ENCODE data around the gene PTPN11. TPM values are rescaled to one million over a fixed set of nuclear protein-coding genes. Genes with fewer than 3 reads are reported as not detected.

PTPN11 gene
- polyA plus RNA-seq, 3 donors = 11.1 to 41.9 (median 28.8) TPM

GRCh38 chr12:112514926-112515642 is 96.3 kb downstream of the PTPN11 start:
- no peak overlapping the region for H3K27ac Mint-ChIP-seq
- Histone ChIP-seq H3K4me3 (replicated peaks in 1 of 3; ENCODE audit: low read depth in 2 of 3, low read length in 3 of 3) (no peak overlapping the region), H3K79me2 (ENCODE audit: insufficient read depth, low read length) (no peaks in the 10 kb centered on the region), H3K9ac (ENCODE audit: insufficient read depth, low read length, poor library complexity, severe bottlenecking) (no peak overlapping the region), H3K27me3 (ENCODE audit: control insufficient read depth in 2 of 2, insufficient read depth in 2 of 2, low read length in 2 of 2) (no peaks in the 10 kb centered on the region), H3K9me3 (replicated peaks in 1 of 2; ENCODE audit: control insufficient read depth in 1 of 2, insufficient read depth in 1 of 2, low read length in 2 of 2) (no peaks in the 10 kb centered on the region), H2AFZ (ENCODE audit: insufficient read depth, low read depth, low read length, poor library complexity, severe bottlenecking) (no peak overlapping the region), H3K36me3 (replicated peaks in 1 of 2; ENCODE audit: control insufficient read depth in 1 of 2, insufficient read depth in 2 of 2, low read length in 2 of 2) (peaks cover 0 to 6% of the 10 kb centered on the region in 2 donors), H3K4me2 (replicated peaks; ENCODE audit: extremely low read depth, low read length, poor library complexity, severe bottlenecking) (no peak overlapping the region), H3K4me1 (ENCODE audit: control insufficient read depth in 1 of 2, insufficient read depth in 2 of 2, low read length in 2 of 2) (no peaks in the 10 kb centered on the region), H4K20me1 (ENCODE audit: insufficient read depth, low read length) (no peaks in the 10 kb centered on the region), H3K27ac (ENCODE audit: low read depth in 1 of 2, low read length in 2 of 2) (no peak overlapping the region)
- no peak overlapping the region for H3K4me3 Mint-ChIP-seq
- no peak for DNase-seq
- TF ChIP-seq CTCF (IDR thresholded peaks at IDR 0.05) = no peak
- peaks cover 0 to 3% (median 0%) of the 10 kb centered on the region in 3 donors for H3K27me3 Mint-ChIP-seq (ENCODE audit: low read depth in 3 of 3)
- no peaks in the 10 kb centered on the region for H3K4me1 Mint-ChIP-seq
- intact Hi-C loops (cut with micrococcal nuclease) = no loop called here
- WGBS (ENCODE audit: insufficient coverage) = 93% methylated on average over 6 of the region's 9 CpGs
- H3K9me3 Mint-ChIP-seq = no peaks in the 10 kb centered on the region
- peaks cover 4% of the 10 kb centered on the region in 2 donors for H3K36me3 Mint-ChIP-seq

GRCh38 chr12:112515868-112516267 is 97.1 kb downstream of the PTPN11 start:
- Histone ChIP-seq H4K20me1 (ENCODE audit: insufficient read depth, low read length) (no peaks in the 10 kb centered on the region), H3K79me2 (ENCODE audit: insufficient read depth, low read length) (no peaks in the 10 kb centered on the region), H3K4me3 (replicated peaks in 1 of 3; ENCODE audit: low read depth in 2 of 3, low read length in 3 of 3) (no peak overlapping the region), H3K27me3 (ENCODE audit: control insufficient read depth in 2 of 2, insufficient read depth in 2 of 2, low read length in 2 of 2) (no peaks in the 10 kb centered on the region), H2AFZ (ENCODE audit: insufficient read depth, low read depth, low read length, poor library complexity, severe bottlenecking) (no peak overlapping the region), H3K36me3 (replicated peaks in 1 of 2; ENCODE audit: control insufficient read depth in 1 of 2, insufficient read depth in 2 of 2, low read length in 2 of 2) (no peaks in the 10 kb centered on the region), H3K4me2 (replicated peaks; ENCODE audit: extremely low read depth, low read length, poor library complexity, severe bottlenecking) (no peak overlapping the region), H3K4me1 (ENCODE audit: control insufficient read depth in 1 of 2, insufficient read depth in 2 of 2, low read length in 2 of 2) (no peaks in the 10 kb centered on the region), H3K9ac (ENCODE audit: insufficient read depth, low read length, poor library complexity, severe bottlenecking) (no peak overlapping the region), H3K9me3 (replicated peaks in 1 of 2; ENCODE audit: control insufficient read depth in 1 of 2, insufficient read depth in 1 of 2, low read length in 2 of 2) (no peaks in the 10 kb centered on the region), H3K27ac (ENCODE audit: low read depth in 1 of 2, low read length in 2 of 2) (no peak overlapping the region)
- Mint-ChIP-seq H3K9me3 (no peaks in the 10 kb centered on the region), H3K4me3 (no peak overlapping the region), H3K36me3 (peaks cover 2 to 4% of the 10 kb centered on the region in 2 donors), H3K27ac (no peak overlapping the region), H3K4me1 (no peaks in the 10 kb centered on the region), H3K27me3 (ENCODE audit: low read depth in 3 of 3) (peaks cover 0 to 5% (median 1%) of the 10 kb centered on the region in 3 donors)
- DNase-seq = no peak
- 78% methylated on average over 4 of the region's 5 CpGs for WGBS (ENCODE audit: insufficient coverage)
- intact Hi-C loops (cut with micrococcal nuclease) = no loop called here
- no peak for TF ChIP-seq CTCF (IDR thresholded peaks at IDR 0.05)

Measured in CD14-positive monocyte (primary cell).